GM12891 (cell line): ENCODE data around the gene RTEL1. TPM values are rescaled to one million over a fixed set of nuclear protein-coding genes. Genes with fewer than 3 reads are reported as not detected.
"Not testable (repeated sequence)": the region's sequence is repeated elsewhere in the genome, so short reads cannot be mapped to it uniquely, and the experiment has no call there.

Experiments
- DNase-seq: peaks from one replicate; pipeline ENCODE4 v3.0.0; 2011; ENCODE audit warnings: low spot score; ENCODE audit not compliant: insufficient read length
- FAIRE-seq: peaks from 2 replicates; lab custom pipeline; 2011; peaks lifted over from hg19 to GRCh38; lab: Jason Lieb, UNC
- PAX5 ChIP-seq: IDR thresholded peaks from 2 replicates; pipeline ENCODE4 v1.6.1; 2011; ENCODE audit warnings: low read length, moderate library complexity, mild to moderate bottlenecking; ENCODE audit not compliant: insufficient read depth, severe bottlenecking
- POLR2A ChIP-seq: IDR thresholded peaks from 2 replicates; pipeline ENCODE4 v1.6.1; 2011; ENCODE audit warnings: low read depth, low read length, control low read depth
- POLR2AphosphoS5 ChIP-seq: IDR thresholded peaks from 2 replicates; pipeline ENCODE4 v1.6.1; 2011; ENCODE audit warnings: low read depth, low read length, control low read depth
- POU2F2 ChIP-seq: IDR thresholded peaks from 2 replicates; pipeline ENCODE4 v1.6.1; 2011; ENCODE audit warnings: low read depth, mild to moderate bottlenecking, control low read depth, low read length, moderate library complexity
- SPI1 ChIP-seq: IDR thresholded peaks from 2 replicates; pipeline ENCODE4 v1.6.1; 2011; ENCODE audit warnings: low read depth, low read length, control low read depth
- TAF1 ChIP-seq: IDR thresholded peaks from 2 replicates; pipeline ENCODE4 v1.6.1; 2011; ENCODE audit warnings: low read depth, low read length, control low read depth
- polyA plus RNA-seq: library from polyadenylated mRNA; unstranded; fragments of >200 nt; gene quantifications from one replicate; pipeline ENCODE4 v1.2.1, GENCODE V29; 2012; ENCODE audit warnings: low read depth, missing spikeins, inconsistent platforms; ENCODE audit not compliant: missing spikeins

RTEL1 gene, protein sequence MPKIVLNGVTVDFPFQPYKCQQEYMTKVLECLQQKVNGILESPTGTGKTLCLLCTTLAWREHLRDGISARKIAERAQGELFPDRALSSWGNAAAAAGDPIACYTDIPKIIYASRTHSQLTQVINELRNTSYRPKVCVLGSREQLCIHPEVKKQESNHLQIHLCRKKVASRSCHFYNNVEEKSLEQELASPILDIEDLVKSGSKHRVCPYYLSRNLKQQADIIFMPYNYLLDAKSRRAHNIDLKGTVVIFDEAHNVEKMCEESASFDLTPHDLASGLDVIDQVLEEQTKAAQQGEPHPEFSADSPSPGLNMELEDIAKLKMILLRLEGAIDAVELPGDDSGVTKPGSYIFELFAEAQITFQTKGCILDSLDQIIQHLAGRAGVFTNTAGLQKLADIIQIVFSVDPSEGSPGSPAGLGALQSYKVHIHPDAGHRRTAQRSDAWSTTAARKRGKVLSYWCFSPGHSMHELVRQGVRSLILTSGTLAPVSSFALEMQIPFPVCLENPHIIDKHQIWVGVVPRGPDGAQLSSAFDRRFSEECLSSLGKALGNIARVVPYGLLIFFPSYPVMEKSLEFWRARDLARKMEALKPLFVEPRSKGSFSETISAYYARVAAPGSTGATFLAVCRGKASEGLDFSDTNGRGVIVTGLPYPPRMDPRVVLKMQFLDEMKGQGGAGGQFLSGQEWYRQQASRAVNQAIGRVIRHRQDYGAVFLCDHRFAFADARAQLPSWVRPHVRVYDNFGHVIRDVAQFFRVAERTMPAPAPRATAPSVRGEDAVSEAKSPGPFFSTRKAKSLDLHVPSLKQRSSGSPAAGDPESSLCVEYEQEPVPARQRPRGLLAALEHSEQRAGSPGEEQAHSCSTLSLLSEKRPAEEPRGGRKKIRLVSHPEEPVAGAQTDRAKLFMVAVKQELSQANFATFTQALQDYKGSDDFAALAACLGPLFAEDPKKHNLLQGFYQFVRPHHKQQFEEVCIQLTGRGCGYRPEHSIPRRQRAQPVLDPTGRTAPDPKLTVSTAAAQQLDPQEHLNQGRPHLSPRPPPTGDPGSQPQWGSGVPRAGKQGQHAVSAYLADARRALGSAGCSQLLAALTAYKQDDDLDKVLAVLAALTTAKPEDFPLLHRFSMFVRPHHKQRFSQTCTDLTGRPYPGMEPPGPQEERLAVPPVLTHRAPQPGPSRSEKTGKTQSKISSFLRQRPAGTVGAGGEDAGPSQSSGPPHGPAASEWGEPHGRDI (N-terminal part only)
- 8.8 TPM for polyA plus RNA-seq

DNA sequence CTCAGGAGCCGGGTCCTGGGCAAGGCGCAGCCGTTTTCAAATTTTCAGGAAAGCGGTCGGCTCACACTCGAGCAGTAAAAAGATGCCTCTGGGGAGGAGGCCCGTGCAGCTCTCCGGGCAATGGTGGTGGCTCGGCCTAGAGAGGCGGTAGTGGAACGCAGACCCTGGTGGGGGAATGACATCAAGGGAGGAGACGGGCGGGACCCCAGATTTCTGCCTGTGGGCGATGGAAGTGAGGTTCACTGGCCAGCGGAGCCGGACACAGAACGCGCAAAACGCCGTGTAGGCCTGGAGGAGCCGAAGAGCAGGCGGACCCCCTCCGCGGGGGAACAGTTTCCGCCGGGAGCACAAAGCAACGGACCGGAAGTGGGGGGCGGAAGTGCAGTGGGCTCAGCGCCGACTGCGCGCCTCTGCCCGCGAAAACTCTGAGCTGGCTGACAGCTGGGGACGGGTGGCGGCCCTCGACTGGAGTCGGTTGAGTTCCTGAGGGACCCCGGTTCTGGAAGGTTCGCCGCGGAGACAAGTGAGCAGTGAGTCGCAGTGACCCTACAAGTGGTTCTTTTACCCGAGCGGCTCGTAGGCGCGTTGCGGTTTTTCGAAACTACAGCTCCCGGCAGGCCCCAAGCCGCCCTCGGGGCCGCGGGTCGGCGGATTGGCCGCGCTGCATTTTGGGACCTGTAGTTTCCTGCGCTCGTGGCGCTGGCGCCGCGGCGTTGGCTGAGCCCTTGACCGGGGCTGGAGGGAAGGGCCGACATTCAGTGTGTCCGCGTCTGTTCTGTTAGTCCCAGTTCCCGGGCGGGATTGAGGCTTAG, at the start of gene RTEL1:
RTEL1 (plus strand) TSS at position 376 of the 812 bp plus-strand sequence. CDS start 1,091 bp downstream, outside the sequence.
- TF ChIP-seq POU2F2 (peak; percentile 62; the same call in 1 of the 2 replicates), SPI1 (peak; percentile 25; the same call in 1 of the 2 replicates), POLR2AphosphoS5 (peak; percentile 59; the same call in 1 of the 2 replicates), POLR2A (peak; percentile 54), TAF1 (peak; percentile 91), PAX5 (no peak)
- peak; percentile 93 for FAIRE-seq
- peak; percentile 100 for DNase-seq

DNA sequence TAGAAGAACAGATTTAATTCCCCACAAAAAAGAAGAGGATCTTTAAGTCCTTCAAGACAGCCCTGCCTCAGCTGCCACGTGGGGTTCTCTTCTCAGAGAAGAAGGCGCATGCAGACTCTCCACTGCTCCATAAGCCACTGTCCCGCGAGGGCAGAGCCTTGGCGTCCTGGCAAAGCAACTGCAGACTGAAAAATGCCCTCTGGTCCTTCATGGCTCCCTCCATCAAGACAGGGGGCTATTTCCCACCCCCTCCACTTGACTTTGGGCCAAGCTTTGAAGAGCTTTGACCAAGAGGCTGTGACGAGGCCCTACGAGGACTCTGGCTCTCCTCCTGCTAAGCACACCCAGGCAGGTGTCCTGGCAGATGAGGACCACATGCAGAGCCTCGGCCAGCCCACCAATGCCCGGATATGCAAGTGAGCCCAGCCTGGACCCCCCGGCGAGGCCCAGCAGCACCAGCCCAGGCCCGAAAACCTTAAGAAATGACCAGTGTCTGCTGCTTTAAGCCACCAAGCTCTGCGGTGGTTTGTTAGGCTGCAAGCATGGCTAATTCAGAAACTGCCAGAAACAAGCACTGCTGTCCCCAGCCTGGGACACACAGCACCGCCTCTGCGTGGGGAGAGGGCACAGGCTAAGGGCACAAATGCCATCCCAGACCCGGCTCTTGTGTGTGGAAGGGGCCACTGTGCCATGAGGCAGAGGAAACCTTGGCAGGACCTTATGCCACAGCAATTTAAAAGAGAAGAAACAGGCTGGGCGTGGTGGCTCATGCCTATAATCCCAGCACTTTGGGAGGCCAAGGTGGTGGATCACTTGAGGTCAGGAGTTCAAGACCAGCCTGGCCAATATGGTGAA, 47.3 kb upstream of the RTEL1 start:
- FAIRE-seq (no peak), DNase-seq (no peak)
- TF ChIP-seq SPI1 (no peak), POLR2A (no peak), POU2F2 (no peak), POLR2AphosphoS5 (no peak), TAF1 (no peak), PAX5 (no peak)

DNA sequence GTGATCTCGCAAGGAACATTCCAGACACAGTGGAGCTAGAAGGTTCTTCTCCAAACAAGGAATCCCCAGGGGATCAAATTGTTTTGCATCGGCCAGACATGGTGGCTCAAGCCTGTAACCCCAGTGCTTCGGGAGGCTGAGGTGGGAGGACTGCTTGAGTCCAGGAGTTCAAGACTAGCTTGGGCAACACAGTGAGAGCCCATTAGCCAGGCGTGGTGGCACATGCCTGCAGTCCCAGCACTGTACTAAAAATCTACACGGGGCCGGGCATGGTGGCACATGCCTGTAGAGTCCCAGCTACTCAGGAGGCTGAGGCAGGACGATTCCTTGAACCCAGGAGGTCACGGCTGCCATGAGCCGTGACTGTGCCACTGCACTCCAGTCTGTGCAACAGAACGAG, 46.5 kb upstream of the RTEL1 start:
- DNase-seq, result no peak
- no peak for FAIRE-seq
- no peak for TF ChIP-seq POLR2A
- TF ChIP-seq POLR2AphosphoS5, result no peak
- no peak for TF ChIP-seq SPI1

DNA sequence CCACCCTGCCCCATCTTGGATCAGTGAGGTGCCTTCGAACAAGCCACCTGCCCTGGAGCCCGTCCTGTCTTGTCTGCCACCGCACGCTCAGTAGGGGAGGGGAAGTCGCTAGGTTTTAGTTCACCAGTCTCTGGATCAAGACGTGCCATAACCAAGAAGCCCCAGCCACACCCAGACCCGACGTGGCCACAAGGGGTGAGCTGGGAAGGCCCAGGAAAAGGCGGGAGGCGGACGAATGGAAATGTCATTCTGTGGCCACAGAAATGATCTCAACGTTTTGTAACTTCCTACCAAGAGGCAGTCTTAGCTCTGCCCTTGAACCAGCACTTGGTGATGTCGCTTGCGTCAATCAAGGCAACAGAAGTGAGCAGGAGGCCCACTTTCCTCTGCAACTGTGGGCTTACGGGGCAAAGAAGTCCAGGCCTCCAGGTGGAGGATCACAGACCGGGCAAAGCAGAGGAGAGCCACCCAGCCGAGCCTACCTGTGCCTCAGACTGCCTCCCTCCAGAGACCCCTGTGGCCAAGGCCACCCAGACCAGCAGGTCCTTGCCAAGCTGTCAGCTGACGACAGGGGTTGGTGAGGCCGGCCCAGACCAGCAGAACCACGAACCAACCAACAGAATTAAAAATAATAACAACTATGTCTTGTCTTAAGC, 45.7 kb upstream of the RTEL1 start:
- TF ChIP-seq PAX5, result no peak
- no peak for TF ChIP-seq POLR2AphosphoS5
- TF ChIP-seq SPI1, result no peak
- TF ChIP-seq POU2F2, result no peak
- no peak for TF ChIP-seq POLR2A
- TF ChIP-seq TAF1, result no peak
- no peak for DNase-seq
- no peak for FAIRE-seq

DNA sequence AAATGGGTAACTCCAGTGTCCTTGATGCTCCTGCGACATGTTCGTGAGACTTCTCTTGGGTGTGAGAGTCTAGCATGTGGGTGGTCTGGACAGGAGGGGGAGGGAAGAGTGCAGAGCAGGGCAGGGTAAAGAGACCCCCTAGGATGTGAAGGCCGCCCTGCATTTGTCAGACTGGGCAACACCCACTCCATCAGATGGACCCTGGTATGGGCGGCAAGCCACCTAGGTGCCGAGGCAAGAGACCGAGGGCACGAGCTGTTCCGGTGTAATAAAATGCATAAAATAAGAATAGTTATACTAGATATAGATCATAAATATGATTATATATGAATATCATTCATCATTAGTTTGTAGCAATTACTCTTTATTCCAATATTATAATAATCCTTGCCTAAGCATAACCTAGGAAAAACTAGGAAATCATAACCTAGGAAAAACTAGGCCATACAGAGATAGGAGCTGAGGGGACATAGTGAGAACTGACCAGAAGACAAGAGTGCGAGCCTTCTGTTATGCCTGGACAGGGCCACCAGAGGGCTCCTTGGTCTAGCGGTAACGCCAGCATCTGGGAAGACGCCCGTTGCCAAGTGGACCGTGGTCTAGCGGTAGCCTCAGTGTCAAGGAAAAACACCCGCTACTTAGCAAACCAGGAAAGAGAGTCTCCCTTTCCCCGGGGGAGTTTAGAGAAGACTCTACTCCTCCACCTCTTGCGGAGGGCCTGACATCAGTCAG, 44.1 kb upstream of the RTEL1 start:
- DNase-seq, result not testable (repeated sequence)

DNA sequence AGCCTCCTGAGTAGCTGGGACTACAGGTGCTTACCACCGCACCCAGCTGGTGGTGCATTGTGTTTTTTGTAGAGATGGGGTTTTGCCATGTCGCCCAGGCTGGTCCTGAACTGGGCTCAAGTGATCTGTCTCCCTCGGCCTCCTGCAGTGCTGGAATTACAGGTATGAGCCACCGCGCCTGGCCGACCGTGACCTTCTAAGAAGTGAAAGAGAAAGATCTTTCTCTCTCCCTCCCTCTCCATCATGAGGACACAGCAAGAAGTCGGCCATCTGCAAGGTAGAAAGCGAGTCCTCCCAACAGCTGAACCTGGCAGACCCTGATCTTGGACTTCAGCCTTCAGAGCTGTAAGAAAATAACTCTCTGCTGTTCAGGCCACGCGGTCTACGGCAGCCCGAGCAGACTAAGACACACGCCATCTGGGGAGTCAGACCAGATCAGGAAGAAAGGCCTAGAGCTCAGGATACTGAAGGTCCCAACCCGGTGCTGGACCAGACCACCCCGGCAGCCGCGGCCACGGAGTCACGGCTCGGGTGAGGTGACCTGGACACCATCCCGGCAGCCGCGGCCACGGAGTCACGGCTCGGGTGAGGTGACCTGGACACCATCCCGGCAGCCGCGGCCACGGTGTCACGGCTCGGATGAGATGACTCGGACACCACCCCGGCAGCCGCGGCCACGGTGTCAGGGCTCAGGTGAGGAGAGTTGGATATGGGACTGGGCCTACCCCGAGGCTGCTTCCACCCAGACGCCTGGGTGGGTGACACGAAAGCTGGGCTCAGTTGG, 40.8 kb upstream of the RTEL1 start:
- DNase-seq (no peak), FAIRE-seq (no peak)
- TF ChIP-seq PAX5 (peak; percentile 96), POLR2A (no peak)

More for the DNA sequence above, 44.1 kb upstream of the RTEL1 start:
- FAIRE-seq, result not testable (repeated sequence)

DNA sequence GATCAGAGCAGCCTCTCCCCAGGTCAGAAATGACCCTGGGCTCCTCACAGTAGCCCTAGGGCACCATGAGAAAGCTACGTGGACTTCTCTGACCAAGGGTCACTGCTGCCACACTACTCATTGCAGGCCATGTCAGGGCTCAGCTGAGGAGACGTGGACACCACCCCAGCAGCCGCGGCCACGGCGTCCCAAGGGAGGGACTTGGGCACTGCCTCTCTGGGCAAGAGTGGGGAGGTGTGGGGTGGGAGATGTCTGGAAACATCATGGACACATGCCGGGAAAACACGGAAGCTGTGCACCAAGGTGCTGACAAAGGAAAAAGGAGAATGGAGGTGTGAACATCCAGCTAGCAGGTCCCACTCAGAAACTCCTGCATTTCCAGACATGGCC, 40.2 kb upstream of the RTEL1 start:
- DNase-seq, result no peak
- TF ChIP-seq TAF1 (no peak), SPI1 (no peak), POLR2AphosphoS5 (no peak), POLR2A (no peak), PAX5 (no peak), POU2F2 (no peak)
- no peak for FAIRE-seq
